ENCODE results near the gene NUCB1. TPM values are rescaled to one million over a fixed set of nuclear protein-coding genes. Genes with fewer than 3 reads are reported as not detected.

NUCB1 gene
- total and polyA plus RNA-seq, 9 of the 15 experiments (the other 6 are each of a cell fraction or from before 2014, with no cell fraction given): 3.1 to 153 (median 71.7) TPM

- TF ChIP-seq, protein P1, sequence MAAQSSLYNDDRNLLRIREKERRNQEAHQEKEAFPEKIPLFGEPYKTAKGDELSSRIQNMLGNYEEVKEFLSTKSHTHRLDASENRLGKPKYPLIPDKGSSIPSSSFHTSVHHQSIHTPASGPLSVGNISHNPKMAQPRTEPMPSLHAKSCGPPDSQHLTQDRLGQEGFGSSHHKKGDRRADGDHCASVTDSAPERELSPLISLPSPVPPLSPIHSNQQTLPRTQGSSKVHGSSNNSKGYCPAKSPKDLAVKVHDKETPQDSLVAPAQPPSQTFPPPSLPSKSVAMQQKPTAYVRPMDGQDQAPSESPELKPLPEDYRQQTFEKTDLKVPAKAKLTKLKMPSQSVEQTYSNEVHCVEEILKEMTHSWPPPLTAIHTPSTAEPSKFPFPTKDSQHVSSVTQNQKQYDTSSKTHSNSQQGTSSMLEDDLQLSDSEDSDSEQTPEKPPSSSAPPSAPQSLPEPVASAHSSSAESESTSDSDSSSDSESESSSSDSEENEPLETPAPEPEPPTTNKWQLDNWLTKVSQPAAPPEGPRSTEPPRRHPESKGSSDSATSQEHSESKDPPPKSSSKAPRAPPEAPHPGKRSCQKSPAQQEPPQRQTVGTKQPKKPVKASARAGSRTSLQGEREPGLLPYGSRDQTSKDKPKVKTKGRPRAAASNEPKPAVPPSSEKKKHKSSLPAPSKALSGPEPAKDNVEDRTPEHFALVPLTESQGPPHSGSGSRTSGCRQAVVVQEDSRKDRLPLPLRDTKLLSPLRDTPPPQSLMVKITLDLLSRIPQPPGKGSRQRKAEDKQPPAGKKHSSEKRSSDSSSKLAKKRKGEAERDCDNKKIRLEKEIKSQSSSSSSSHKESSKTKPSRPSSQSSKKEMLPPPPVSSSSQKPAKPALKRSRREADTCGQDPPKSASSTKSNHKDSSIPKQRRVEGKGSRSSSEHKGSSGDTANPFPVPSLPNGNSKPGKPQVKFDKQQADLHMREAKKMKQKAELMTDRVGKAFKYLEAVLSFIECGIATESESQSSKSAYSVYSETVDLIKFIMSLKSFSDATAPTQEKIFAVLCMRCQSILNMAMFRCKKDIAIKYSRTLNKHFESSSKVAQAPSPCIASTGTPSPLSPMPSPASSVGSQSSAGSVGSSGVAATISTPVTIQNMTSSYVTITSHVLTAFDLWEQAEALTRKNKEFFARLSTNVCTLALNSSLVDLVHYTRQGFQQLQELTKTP (IDR thresholded peaks at IDR 0.05; ENCODE audit: low read depth in 1 of 2, partially characterized antibody in 2 of 2): peak; percentile 71 to 98
- peak; percentile 66 to 81; a peak in 3 of 4 replicates for TF ChIP-seq MAZ (CRISPR knock-in tag; conservative IDR thresholded peaks at IDR 0.05 in 1 of 2, IDR thresholded peaks at IDR 0.05 in 1 of 2)
- TF ChIP-seq, protein P2, sequence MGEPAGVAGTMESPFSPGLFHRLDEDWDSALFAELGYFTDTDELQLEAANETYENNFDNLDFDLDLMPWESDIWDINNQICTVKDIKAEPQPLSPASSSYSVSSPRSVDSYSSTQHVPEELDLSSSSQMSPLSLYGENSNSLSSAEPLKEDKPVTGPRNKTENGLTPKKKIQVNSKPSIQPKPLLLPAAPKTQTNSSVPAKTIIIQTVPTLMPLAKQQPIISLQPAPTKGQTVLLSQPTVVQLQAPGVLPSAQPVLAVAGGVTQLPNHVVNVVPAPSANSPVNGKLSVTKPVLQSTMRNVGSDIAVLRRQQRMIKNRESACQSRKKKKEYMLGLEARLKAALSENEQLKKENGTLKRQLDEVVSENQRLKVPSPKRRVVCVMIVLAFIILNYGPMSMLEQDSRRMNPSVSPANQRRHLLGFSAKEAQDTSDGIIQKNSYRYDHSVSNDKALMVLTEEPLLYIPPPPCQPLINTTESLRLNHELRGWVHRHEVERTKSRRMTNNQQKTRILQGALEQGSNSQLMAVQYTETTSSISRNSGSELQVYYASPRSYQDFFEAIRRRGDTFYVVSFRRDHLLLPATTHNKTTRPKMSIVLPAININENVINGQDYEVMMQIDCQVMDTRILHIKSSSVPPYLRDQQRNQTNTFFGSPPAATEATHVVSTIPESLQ (CRISPR knock-in tag; IDR thresholded peaks at IDR 0.05): no peak
- peak; percentile 27; the same call in 1 of the 2 replicates for TF ChIP-seq XRCC5 (IDR thresholded peaks at IDR 0.05; ENCODE audit: low read depth, low read length)
- TF ChIP-seq ILF3 (IDR thresholded peaks at IDR 0.05; ENCODE audit: borderline replicate concordance): no peak; the same call in 1 of the 2 replicates
- peak; percentile 54 for TF ChIP-seq POLR2G (IDR thresholded peaks at IDR 0.05; ENCODE audit: low read depth, low read length)
- no peak for TF ChIP-seq PURB (CRISPR knock-in tag; IDR thresholded peaks at IDR 0.05; ENCODE audit: low read depth)
- TF ChIP-seq MTA1 (IDR thresholded peaks at IDR 0.05; ENCODE audit: borderline replicate concordance): 0 out of 2 replicates have a peak, but pooled peaks have one; percentile 28
- no peak for TF ChIP-seq SREBF2 (CRISPR knock-in tag; IDR thresholded peaks at IDR 0.05)
- no peak for TF ChIP-seq ETV5 (CRISPR knock-in tag; IDR thresholded peaks at IDR 0.05; ENCODE audit: low read depth)
- peak; percentile 78 for TF ChIP-seq ARID1B (IDR thresholded peaks at IDR 0.05)
- TF ChIP-seq CBX3 (IDR thresholded peaks at IDR 0.05; ENCODE audit: borderline replicate concordance in 1 of 2, low read length in 2 of 2): peak in 1 of 2 experiments; percentile 40; a peak in 1 of 3 replicates
- TF ChIP-seq BRCA1 (IDR thresholded peaks at IDR 0.05): no peak
- TF ChIP-seq BRCA1 (CRISPR knock-in tag; IDR thresholded peaks at IDR 0.05): no peak
- no peak for TF ChIP-seq XRCC4 (IDR thresholded peaks at IDR 0.05; ENCODE audit: extremely low read depth, insufficient read depth, insufficient read length)
- TF ChIP-seq MTA2 (IDR thresholded peaks at IDR 0.05; ENCODE audit: low read depth): 0 out of 2 replicates have a peak, but pooled peaks have one; percentile 43
- TF ChIP-seq, protein P3, sequence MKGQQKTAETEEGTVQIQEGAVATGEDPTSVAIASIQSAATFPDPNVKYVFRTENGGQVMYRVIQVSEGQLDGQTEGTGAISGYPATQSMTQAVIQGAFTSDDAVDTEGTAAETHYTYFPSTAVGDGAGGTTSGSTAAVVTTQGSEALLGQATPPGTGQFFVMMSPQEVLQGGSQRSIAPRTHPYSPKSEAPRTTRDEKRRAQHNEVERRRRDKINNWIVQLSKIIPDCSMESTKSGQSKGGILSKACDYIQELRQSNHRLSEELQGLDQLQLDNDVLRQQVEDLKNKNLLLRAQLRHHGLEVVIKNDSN (CRISPR knock-in tag; IDR thresholded peaks at IDR 0.05): peak; percentile 53; the same call in 1 of the 2 replicates
- TF ChIP-seq SRSF3 (IDR thresholded peaks at IDR 0.05; ENCODE audit: insufficient read depth, low read length): 0 out of 2 replicates have a peak, but pooled peaks have one; percentile 36
- TF ChIP-seq OTX1 (CRISPR knock-in tag; IDR thresholded peaks at IDR 0.05): no peak
- TF ChIP-seq CBFA2T3 (IDR thresholded peaks at IDR 0.05): peak; percentile 67
- no peak for TF ChIP-seq CREB3 (tag; conservative IDR thresholded peaks at IDR 0.05; ENCODE audit: low read depth)
Measured at GRCh38 chr19:48918801-48919247, 18.7 kb downstream of the NUCB1 start (continued).
